RPMI8226 (cell line): ENCODE data around the gene MANF.
"Not testable (repeated sequence)": the region's sequence is repeated elsewhere in the genome, so short reads cannot be mapped to it uniquely, and the experiment has no call there.

Experiments
- DNase-seq: peaks from one replicate; pipeline ENCODE4 v3.0.0-alpha.2; 2015

MANF gene

GRCh38 chr3:51384726-51385473 lies at the start of gene MANF:
MANF (plus strand) TSS chr3:51385291; CDS start chr3:51385343, 52 bp downstream.
- peak; percentile 97 for DNase-seq

- DNase-seq = no peak
These were observed 48.8 kb upstream of the MANF start for GRCh38 chr3:51336261-51336660.

GRCh38 chr3:51337666-51338065 lies 47.4 kb upstream of the MANF start:
- DNase-seq = no peak

- DNase-seq = peak; percentile 14
These were observed 46.5 kb upstream of the MANF start for GRCh38 chr3:51338632-51339031.

- DNase-seq = no peak
These were observed 44.9 kb upstream of the MANF start for GRCh38 chr3:51340013-51340829.

- no peak for DNase-seq
These were observed 44.0 kb upstream of the MANF start for GRCh38 chr3:51340989-51341636.

GRCh38 chr3:51343918-51344687 lies 41.0 kb upstream of the MANF start:
- DNase-seq = no peak

- DNase-seq = no peak
These were observed 34.3 kb upstream of the MANF start for GRCh38 chr3:51350751-51351150.

- DNase-seq = no peak
These were observed 32.0 kb upstream of the MANF start for GRCh38 chr3:51353131-51353530.

- no peak for DNase-seq
These were observed 31.4 kb upstream of the MANF start for GRCh38 chr3:51353691-51354090.

- no peak for DNase-seq
These were observed 30.9 kb upstream of the MANF start for GRCh38 chr3:51354172-51354571.

- DNase-seq = no peak
These were observed 30.1 kb upstream of the MANF start for GRCh38 chr3:51354731-51355615.

- DNase-seq = no peak
These were observed 29.1 kb upstream of the MANF start for GRCh38 chr3:51355891-51356578.

GRCh38 chr3:51357856-51358255 lies 27.2 kb upstream of the MANF start:
- DNase-seq = no peak

- DNase-seq = no peak
These were observed 26.1 kb upstream of the MANF start for GRCh38 chr3:51358981-51359380.

GRCh38 chr3:51360806-51361205 lies 24.3 kb upstream of the MANF start:
- DNase-seq = no peak

- no peak for DNase-seq
These were observed 23.3 kb upstream of the MANF start for GRCh38 chr3:51361746-51362145.

- no peak for DNase-seq
These were observed 22.6 kb upstream of the MANF start for GRCh38 chr3:51362476-51362875.

GRCh38 chr3:51368276-51368675 lies 16.8 kb upstream of the MANF start:
- not testable (repeated sequence) for DNase-seq

- DNase-seq = peak; percentile 73
These were observed 13.0 kb upstream of the MANF start for GRCh38 chr3:51371943-51372557.
